ENCODE measurements around the gene PABPN1L. TPM values are rescaled to one million over a fixed set of nuclear protein-coding genes. Genes with fewer than 3 reads are reported as not detected.

PABPN1L gene
- total RNA-seq, 4 donors from 2014 or later: not detected

- no peak for DNase-seq (ENCODE audit: extremely low spot score)
- Histone ChIP-seq H3K4me3 (no peak overlapping the region), H3K9me3 (no peaks in the 10 kb centered on the region), H3K27me3 (peaks cover 0 to 40% (median 0%) of the 10 kb centered on the region in 4 donors), H3K4me1 (peaks cover 31 to 44% (median 35%) of the 10 kb centered on the region in 4 donors), H3K27ac (replicated peaks in 1 of 4) (no peak overlapping the region), H3K36me3 (peaks cover 0 to 64% (median 26%) of the 10 kb centered on the region in 4 donors)
- 92% methylated on average over 22 of the region's 28 CpGs for WGBS
- TF ChIP-seq POLR2AphosphoS5 (IDR thresholded peaks at IDR 0.05): no peak
- TF ChIP-seq, protein P1, sequence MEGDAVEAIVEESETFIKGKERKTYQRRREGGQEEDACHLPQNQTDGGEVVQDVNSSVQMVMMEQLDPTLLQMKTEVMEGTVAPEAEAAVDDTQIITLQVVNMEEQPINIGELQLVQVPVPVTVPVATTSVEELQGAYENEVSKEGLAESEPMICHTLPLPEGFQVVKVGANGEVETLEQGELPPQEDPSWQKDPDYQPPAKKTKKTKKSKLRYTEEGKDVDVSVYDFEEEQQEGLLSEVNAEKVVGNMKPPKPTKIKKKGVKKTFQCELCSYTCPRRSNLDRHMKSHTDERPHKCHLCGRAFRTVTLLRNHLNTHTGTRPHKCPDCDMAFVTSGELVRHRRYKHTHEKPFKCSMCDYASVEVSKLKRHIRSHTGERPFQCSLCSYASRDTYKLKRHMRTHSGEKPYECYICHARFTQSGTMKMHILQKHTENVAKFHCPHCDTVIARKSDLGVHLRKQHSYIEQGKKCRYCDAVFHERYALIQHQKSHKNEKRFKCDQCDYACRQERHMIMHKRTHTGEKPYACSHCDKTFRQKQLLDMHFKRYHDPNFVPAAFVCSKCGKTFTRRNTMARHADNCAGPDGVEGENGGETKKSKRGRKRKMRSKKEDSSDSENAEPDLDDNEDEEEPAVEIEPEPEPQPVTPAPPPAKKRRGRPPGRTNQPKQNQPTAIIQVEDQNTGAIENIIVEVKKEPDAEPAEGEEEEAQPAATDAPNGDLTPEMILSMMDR (IDR thresholded peaks at IDR 0.05): no peak
- TF ChIP-seq POLR2A (IDR thresholded peaks at IDR 0.05; ENCODE audit: low read depth): no peak
- no peak for TF ChIP-seq EP300 (IDR thresholded peaks at IDR 0.05)
- intact Hi-C loops (cut with DNase I): no loop called here
Measured at GRCh38 chr16:88885693-88886280, 19.3 kb upstream of the PABPN1L start.

- H3K4me1 ChIP-seq: peaks cover 33 to 46% (median 35%) of the 10 kb centered on the region in 4 donors
- no peak for TF ChIP-seq EP300 (IDR thresholded peaks at IDR 0.05)
- TF ChIP-seq POLR2A (IDR thresholded peaks at IDR 0.05; ENCODE audit: low read depth): no peak
- TF ChIP-seq, protein P1 (IDR thresholded peaks at IDR 0.05): no peak
- TF ChIP-seq POLR2AphosphoS5 (IDR thresholded peaks at IDR 0.05): no peak
- H3K27me3 ChIP-seq: peaks cover 0 to 49% (median 0%) of the 10 kb centered on the region in 4 donors
- DNase-seq (ENCODE audit: extremely low spot score): no peak
- no peaks in the 10 kb centered on the region for H3K9me3 ChIP-seq
- H3K27ac ChIP-seq (replicated peaks in 1 of 4): no peak overlapping the region
- 93% methylated on average over 32 of the region's 39 CpGs for WGBS
- H3K4me3 ChIP-seq: no peak overlapping the region
- peaks cover 0 to 64% (median 24%) of the 10 kb centered on the region in 4 donors for H3K36me3 ChIP-seq
- intact Hi-C loops (cut with DNase I): no loop called here
Measured at GRCh38 chr16:88884569-88885271, 18.3 kb upstream of the PABPN1L start.

GRCh38 chr16:88883946-88884345 is 17.5 kb upstream of the PABPN1L start:
- Histone ChIP-seq H3K4me1 (peaks cover 33 to 46% (median 35%) of the 10 kb centered on the region in 4 donors), H3K36me3 (peaks cover 0 to 68% (median 24%) of the 10 kb centered on the region in 4 donors), H3K9me3 (no peaks in the 10 kb centered on the region), H3K27me3 (peaks cover 0 to 57% (median 0%) of the 10 kb centered on the region in 4 donors), H3K27ac (replicated peaks in 1 of 4) (no peak overlapping the region), H3K4me3 (no peak overlapping the region)
- no peak for DNase-seq (ENCODE audit: extremely low spot score)
- intact Hi-C loops (cut with DNase I): no loop called here
- TF ChIP-seq POLR2AphosphoS5 (IDR thresholded peaks at IDR 0.05) (no peak), EP300 (IDR thresholded peaks at IDR 0.05) (no peak), POLR2A (IDR thresholded peaks at IDR 0.05; ENCODE audit: low read depth) (no peak)
- TF ChIP-seq, protein P1 (IDR thresholded peaks at IDR 0.05): no peak
- 86% methylated on average over 1 of the region's 11 CpGs for WGBS

GRCh38 chr16:88883117-88883895 is 16.8 kb upstream of the PABPN1L start:
- no peak overlapping the region for H3K27ac ChIP-seq (replicated peaks in 1 of 4)
- peaks cover 0 to 61% (median 0%) of the 10 kb centered on the region in 4 donors for H3K27me3 ChIP-seq
- DNase-seq (ENCODE audit: extremely low spot score): no peak
- no peak for TF ChIP-seq POLR2A (IDR thresholded peaks at IDR 0.05; ENCODE audit: low read depth)
- TF ChIP-seq POLR2AphosphoS5 (IDR thresholded peaks at IDR 0.05): no peak
- TF ChIP-seq EP300 (IDR thresholded peaks at IDR 0.05): no peak
- TF ChIP-seq, protein P1 (IDR thresholded peaks at IDR 0.05): no peak
- WGBS: 90% methylated on average over 44 of the region's 49 CpGs
- peaks cover 33 to 41% (median 35%) of the 10 kb centered on the region in 4 donors for H3K4me1 ChIP-seq
- intact Hi-C loops (cut with DNase I): no loop called here
- H3K4me3 ChIP-seq: no peak overlapping the region
- H3K9me3 ChIP-seq: no peaks in the 10 kb centered on the region
- peaks cover 0 to 75% (median 28%) of the 10 kb centered on the region in 4 donors for H3K36me3 ChIP-seq

Measured in esophagus muscularis mucosa (tissue), 4 donors.